Measurements from ENCODE around the gene UBXN10.
A peak's percentile ranks its signal among the peaks of the same experiment; 100 is the strongest.
"Not testable (repeated sequence)": the region's sequence is repeated elsewhere in the genome, so short reads cannot be mapped to it uniquely, and the experiment has no call there.

The UBXN10 gene

GRCh38 chr1:20199840-20200239 lies 13.9 kb downstream of the UBXN10 start:
- DNase-seq (ENCODE audit: low spot score), result no peak
- no peak for FAIRE-seq

- no peak for DNase-seq (ENCODE audit: low spot score)
- FAIRE-seq, result no peak
Measured at GRCh38 chr1:20200966-20201365, 15.1 kb downstream of the UBXN10 start.

- DNase-seq (ENCODE audit: low spot score), result no peak
- no peak for FAIRE-seq
Measured at GRCh38 chr1:20202166-20202565, 16.3 kb downstream of the UBXN10 start.

- DNase-seq (ENCODE audit: low spot score) (no peak), FAIRE-seq (no peak)
Measured at GRCh38 chr1:20207546-20207945, 21.6 kb downstream of the UBXN10 start.

GRCh38 chr1:20209471-20209870 lies 23.6 kb downstream of the UBXN10 start:
- FAIRE-seq, result no peak
- no peak for DNase-seq (ENCODE audit: low spot score)

GRCh38 chr1:20210736-20211460 lies 25.0 kb downstream of the UBXN10 start:
- DNase-seq (ENCODE audit: low spot score), result no peak
- no peak for FAIRE-seq

- DNase-seq (ENCODE audit: low spot score), result peak; percentile 44
- no peak for FAIRE-seq
Measured at GRCh38 chr1:20211511-20211931, 25.6 kb downstream of the UBXN10 start.

- no peak for FAIRE-seq
- DNase-seq (ENCODE audit: low spot score), result no peak
Measured at GRCh38 chr1:20212085-20212684, 26.3 kb downstream of the UBXN10 start.

GRCh38 chr1:20212685-20213331 lies 26.9 kb downstream of the UBXN10 start:
- FAIRE-seq, result no peak

GRCh38 chr1:20215716-20216115 lies 29.8 kb downstream of the UBXN10 start:
- DNase-seq (ENCODE audit: low spot score) (no peak), FAIRE-seq (no peak)

More at GRCh38 chr1:20212685-20213331, 26.9 kb downstream of the UBXN10 start:
- DNase-seq (ENCODE audit: low spot score), result peak; percentile 80

GRCh38 chr1:20216574-20216973 lies 30.7 kb downstream of the UBXN10 start:
- DNase-seq (ENCODE audit: low spot score) (peak; percentile 39), FAIRE-seq (no peak)

- not testable (repeated sequence) for DNase-seq (ENCODE audit: low spot score); FAIRE-seq
Measured at GRCh38 chr1:20219053-20219452, 33.2 kb downstream of the UBXN10 start.

GRCh38 chr1:20220036-20220435 lies 34.1 kb downstream of the UBXN10 start:
- FAIRE-seq, result no peak
- DNase-seq (ENCODE audit: low spot score), result no peak

- FAIRE-seq (no peak), DNase-seq (ENCODE audit: low spot score) (no peak)
Measured at GRCh38 chr1:20223106-20223505, 37.2 kb downstream of the UBXN10 start.

GRCh38 chr1:20223551-20224419 lies 37.9 kb downstream of the UBXN10 start:
- FAIRE-seq (no peak), DNase-seq (ENCODE audit: low spot score) (no peak)

- FAIRE-seq (no peak), DNase-seq (ENCODE audit: low spot score) (no peak)
Measured at GRCh38 chr1:20224546-20224945, 38.6 kb downstream of the UBXN10 start.

- FAIRE-seq (no peak), DNase-seq (ENCODE audit: low spot score) (no peak)
Measured at GRCh38 chr1:20227704-20228103, 41.8 kb downstream of the UBXN10 start.

GRCh38 chr1:20228314-20228825 lies 42.5 kb downstream of the UBXN10 start:
- DNase-seq (ENCODE audit: low spot score) (no peak), FAIRE-seq (no peak)

- no peak for FAIRE-seq
Measured at GRCh38 chr1:20229171-20229570, 43.3 kb downstream of the UBXN10 start.

GRCh38 chr1:20232564-20232963 lies 46.7 kb downstream of the UBXN10 start:
- FAIRE-seq; DNase-seq (ENCODE audit: low spot score): not testable (repeated sequence)

More at GRCh38 chr1:20229171-20229570, 43.3 kb downstream of the UBXN10 start:
- no peak for DNase-seq (ENCODE audit: low spot score)

- DNase-seq (ENCODE audit: low spot score) (no peak), FAIRE-seq (no peak)
Measured at GRCh38 chr1:20233394-20233793, 47.5 kb downstream of the UBXN10 start.

Measured in urothelium cell line (cell line).